Endothelial cell of umbilical vein (primary cell): ENCODE measurements around the gene EPB41L2. TPM values are rescaled to one million over a fixed set of nuclear protein-coding genes. Genes with fewer than 3 reads are reported as not detected.

Source experiments
- BruUV-seq: library from RNA; stranded (reverse); fragments of 400-500 nt; replicated peaks from 2 replicates; lab custom pipeline; 2021; lab: Mats Ljungman, UMichigan
- CTCF ChIA-PET: fragments of 300-600, 350-600 bp; sonication (Branson Sonifier 250); formaldehyde crosslinking; loops from one replicate; lab custom pipeline; 2021; ENCODE audit warnings: antibody characterized with exemption, inconsistent platforms; lab: Charles Lee
- POLR2A ChIA-PET: fragments of 300-600, 350-600 bp; sonication (Branson Sonifier 250); formaldehyde crosslinking; loops from one replicate; lab custom pipeline; 2021; ENCODE audit warnings: antibody characterized with exemption, inconsistent platforms; lab: Charles Lee
- DNase-seq: peaks from one replicate; pipeline ENCODE4 v3.0.0-alpha.2; 2011; ENCODE audit warnings: low read depth, low spot score
- FAIRE-seq: peaks from 2 replicates; lab custom pipeline; 2011; peaks lifted over from hg19 to GRCh38; lab: Jason Lieb, UNC
- H2AFZ ChIP-seq: 2 replicates; pipeline ENCODE4 v1.6.0; 2012; ENCODE audit warnings: low read depth, low read length, control low read depth, inconsistent platforms
- H3K27ac ChIP-seq: 2 replicates; pipeline ENCODE4 v1.5.1; 2011; ENCODE audit warnings: low read depth, mild to moderate bottlenecking, control low read depth, low read length, moderate library complexity; ENCODE audit not compliant: insufficient read depth
- H3K27me3 ChIP-seq, 2 experiments: 2 replicates each; pipeline versions ENCODE4 v1.6.0 to v1.6.1; 2011; ENCODE audit warnings: low read length in 2 of 2, mixed read lengths in 1 of 2; ENCODE audit not compliant: control insufficient read depth in 2 of 2, insufficient read depth in 2 of 2
- H3K36me3 ChIP-seq, 2 experiments: 2 replicates in 1 of 2; 3 replicates in 1 of 2; pipeline ENCODE4 v1.5.1; 2011; ENCODE audit warnings: low read length in 2 of 2, mild to moderate bottlenecking in 1 of 2, moderate library complexity in 1 of 2; ENCODE audit not compliant: control insufficient read depth in 2 of 2, insufficient read depth in 2 of 2; ENCODE audit errors: extremely low read depth in 1 of 2
- H3K4me1 ChIP-seq: 3 replicates; pipeline ENCODE4 v1.5.1; 2011; ENCODE audit warnings: mild to moderate bottlenecking, low read length; ENCODE audit not compliant: control insufficient read depth, insufficient read depth; ENCODE audit errors: extremely low read depth
- H3K4me2 ChIP-seq: 2 replicates; pipeline ENCODE4 v1.6.1; 2011; ENCODE audit warnings: low read length, control low read depth, mixed read lengths; ENCODE audit not compliant: insufficient read depth
- H3K4me3 ChIP-seq, 3 experiments: fragments of 200-600 bp in 1 of 3; sonication (generic), shearing (Covaris generic) in 1 of 3; replicated peaks in 1 of 3; 2 replicates each; pipeline ENCODE4 v1.5.1; 2011 to 2016; ENCODE audit warnings: control low read depth in 3 of 3, low read length in 3 of 3, mild to moderate bottlenecking in 2 of 3, inconsistent platforms in 1 of 3, low read depth in 1 of 3, moderate library complexity in 1 of 3; ENCODE audit not compliant: insufficient read depth in 1 of 3
- H3K79me2 ChIP-seq: 2 replicates; pipeline ENCODE4 v1.6.0; 2012; ENCODE audit warnings: low read length, inconsistent platforms; ENCODE audit not compliant: control insufficient read depth, insufficient read depth
- H3K9ac ChIP-seq: replicated peaks from 2 replicates; pipeline ENCODE3; 2011; ENCODE audit warnings: low read length, control low read depth; ENCODE audit not compliant: insufficient read depth; ENCODE audit errors: extremely low read depth
- H3K9me1 ChIP-seq: replicated peaks from 3 replicates; pipeline ENCODE4 v1.6.0; 2011; ENCODE audit warnings: mild to moderate bottlenecking, low read length; ENCODE audit not compliant: control insufficient read depth, insufficient read depth; ENCODE audit errors: extremely low read depth
- H3K9me3 ChIP-seq: replicated peaks from 2 replicates; pipeline ENCODE4 v1.5.1; 2012; ENCODE audit warnings: low read length, inconsistent platforms; ENCODE audit not compliant: control insufficient read depth, insufficient read depth
- H4K20me1 ChIP-seq: replicated peaks from 2 replicates; pipeline ENCODE3; 2011; ENCODE audit warnings: mild to moderate bottlenecking, low read length; ENCODE audit not compliant: control insufficient read depth, insufficient read depth; ENCODE audit errors: extremely low read depth
- CTCF ChIP-seq, 2 donors: IDR thresholded peaks; 1 replicate in 1 of 2; 2 replicates in 1 of 2; pipeline ENCODE4 v1.5.1; 2011; ENCODE audit warnings: low read length in 2 of 2, mild to moderate bottlenecking in 2 of 2, moderate library complexity in 2 of 2, control low read depth in 1 of 2, inconsistent platforms in 1 of 2, low read depth in 1 of 2; ENCODE audit not compliant: insufficient read depth in 1 of 2; ENCODE audit errors: extremely low read depth in 1 of 2
- EZH2 ChIP-seq: IDR thresholded peaks from 2 replicates; pipeline ENCODE4 v1.6.1; 2012; ENCODE audit warnings: borderline replicate concordance, low read depth, mild to moderate bottlenecking, moderate library complexity, low read length, inconsistent platforms; ENCODE audit not compliant: severe bottlenecking
- FOS ChIP-seq: IDR thresholded peaks from 2 replicates; pipeline ENCODE4 v1.6.1; 2011; ENCODE audit warnings: mild to moderate bottlenecking, low read length, moderate library complexity, borderline replicate concordance; ENCODE audit not compliant: insufficient read depth
- GATA2 ChIP-seq: IDR thresholded peaks from 2 replicates; pipeline ENCODE4 v1.7.0; 2011; ENCODE audit warnings: low read depth, mild to moderate bottlenecking, moderate library complexity, mixed read lengths, low read length; ENCODE audit not compliant: insufficient read length, insufficient read depth
- JUN ChIP-seq: IDR thresholded peaks from 2 replicates; pipeline ENCODE4 v1.6.1; 2011; ENCODE audit warnings: borderline replicate concordance, low read depth; ENCODE audit not compliant: insufficient read length, insufficient read depth
- MAX ChIP-seq: IDR thresholded peaks from 2 replicates; pipeline ENCODE4 v1.6.1; 2011; ENCODE audit not compliant: insufficient read depth, insufficient read length
- MYC ChIP-seq: IDR thresholded peaks from one replicate; pipeline ENCODE4 v1.6.1; 2011; ENCODE audit warnings: mild to moderate bottlenecking, low read depth, low read length
- POLR2A ChIP-seq: IDR thresholded peaks from 2 replicates; pipeline ENCODE4 v1.6.1; 2012; ENCODE audit warnings: low read depth, mild to moderate bottlenecking, control low read depth, low read length
- POLR2AphosphoS5 ChIP-seq: IDR thresholded peaks from 2 replicates; pipeline ENCODE4 v1.6.1; 2012; ENCODE audit warnings: low read depth, mild to moderate bottlenecking, control low read depth, low read length, moderate library complexity; ENCODE audit not compliant: insufficient read depth
- dilution Hi-C: fragments of 300-500 bp; cut with MboI; formaldehyde crosslinking; loops from one replicate; pipeline ENCODE4 v1.15.0; 2019; ENCODE audit warnings: low sequenced_read_pairs; ENCODE audit not compliant: extremely low pct_ligation_motif_present
- intact Hi-C: fragments of 100-400 bp; cut with micrococcal nuclease; formaldehyde crosslinking; loops from one replicate; pipeline ENCODE4 v1.10.0; 2022
- polyA plus RNA-seq, 4 experiments: library from polyadenylated mRNA; depleted of rRNA in 3 of 4; stranded (reverse) in 3 of 4; unstranded in 1 of 4; fragments of >200 nt; gene quantifications; 2 replicates each; pipeline versions ENCODE4 v1.2.1 to v1.2.3, GENCODE V29; 2011 to 2012; ENCODE audit warnings: missing spikeins in 1 of 4
- total RNA-seq: library from RNA; stranded (reverse); gene quantifications from 2 replicates; pipeline ENCODE4 v1.2.3, GENCODE V29; 2021

EPB41L2 gene
- total and polyA plus RNA-seq, 2 donors (not counting 3 experiments of a cell fraction or from before 2014, with no cell fraction given), result 26.5 to 87.7 TPM

GRCh38 chr6:131033631-131034030 is 29.4 kb downstream of the EPB41L2 start:
- Histone ChIP-seq H4K20me1 (no peaks in the 10 kb centered on the region), H3K27ac (no peak overlapping the region), H2AFZ (no peak overlapping the region), H3K9ac (no peak overlapping the region), H3K9me1 (no peaks in the 10 kb centered on the region), H3K27me3 (no peaks in the 10 kb centered on the region), H3K36me3 (no peaks in the 10 kb centered on the region), H3K79me2 (peaks cover 77% of the 10 kb centered on the region), H3K4me3 (no peak overlapping the region), H3K4me2 (no peak overlapping the region), H3K9me3 (no peaks in the 10 kb centered on the region), H3K4me1 (no peaks in the 10 kb centered on the region)
- POLR2A ChIA-PET, result no interaction called here
- intact Hi-C loops (no loop called here), dilution Hi-C loops (no loop called here)
- CTCF ChIA-PET, result interaction anchor here (1.2 kb wide), 1 partner anchor 19 kb away, joined by 3 read pairs; no protein-coding TSS in a partner anchor
- DNase-seq (no peak), FAIRE-seq (no peak)
- BruUV-seq, result no TSS peak
- TF ChIP-seq JUN, result no peak
- TF ChIP-seq MYC, result no peak
- no peak for TF ChIP-seq POLR2AphosphoS5
- TF ChIP-seq EZH2, result no peak
- no peak for TF ChIP-seq MAX
- no peak for TF ChIP-seq POLR2A
- no peak for TF ChIP-seq GATA2
- no peak for TF ChIP-seq FOS
- TF ChIP-seq CTCF (IDR thresholded peaks at IDR 0.05; ENCODE audit: extremely low read depth in 1 of 2, insufficient read depth in 1 of 2, low read depth in 1 of 2, low read length in 2 of 2), result no peak
